ENCODE measurements around the gene CSGALNACT2. TPM values are rescaled to one million over a fixed set of nuclear protein-coding genes. Genes with fewer than 3 reads are reported as not detected.

Gene CSGALNACT2
- polyA plus RNA-seq, 1 of the 3 experiments (the other 2 are of a cell fraction): 11.5 TPM

GRCh38 chr10:43204943-43205671 lies 66.9 kb downstream of the CSGALNACT2 start (continued):
- no peak for TF ChIP-seq NRF1 (IDR thresholded peaks at IDR 0.05; ENCODE audit: low read depth, low read length)
- no peak for TF ChIP-seq RCOR1 (IDR thresholded peaks at IDR 0.05; ENCODE audit: low read length)

DNA sequence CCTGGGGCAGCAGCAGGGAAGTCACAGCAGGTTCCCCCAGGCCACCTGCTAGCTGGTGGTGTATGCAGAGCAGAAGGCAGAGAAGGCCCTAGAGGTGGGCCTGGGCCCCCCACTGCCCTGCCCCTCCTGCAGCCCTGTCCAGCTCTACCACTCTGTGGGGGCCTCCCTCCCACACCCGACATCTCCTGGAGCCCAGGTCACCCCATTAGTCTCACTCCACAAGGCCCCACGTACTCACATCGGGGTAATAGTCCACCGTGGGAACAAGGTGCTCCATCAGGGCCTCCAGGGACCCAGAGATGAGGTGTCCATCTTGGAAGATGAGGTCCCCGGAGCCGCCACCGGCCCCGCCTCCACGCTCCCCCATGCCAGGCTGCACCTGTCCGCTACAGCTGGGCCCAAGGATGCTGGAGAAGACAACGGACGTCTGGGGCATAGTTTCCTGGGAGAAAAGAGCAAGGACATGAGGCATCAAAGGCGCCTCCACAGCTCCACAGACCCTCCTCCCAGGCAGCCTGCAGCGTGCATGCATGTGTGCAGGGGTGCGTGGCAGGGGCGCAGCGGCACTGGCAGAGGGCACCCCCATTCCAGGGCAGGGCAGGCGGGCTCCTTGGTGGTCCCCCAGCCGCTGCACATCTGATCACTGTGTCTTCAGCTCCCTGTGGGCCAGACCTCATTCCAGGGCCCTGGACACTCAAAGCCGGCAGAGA lies 67.6 kb downstream of the CSGALNACT2 start:
- POLR2A ChIA-PET: no interaction called here
- Histone ChIP-seq H3K36me3 (replicated peaks in 1 of 2; ENCODE audit: control insufficient read depth in 1 of 2, insufficient read depth in 2 of 2, low read length in 1 of 2) (no peaks in the 10 kb centered on the region), H3K9me2 (no peaks in the 10 kb centered on the region), H3K9me3 (no peaks in the 10 kb centered on the region), H4K20me1 (ENCODE audit: insufficient read depth) (no peaks in the 10 kb centered on the region), H3K4me1 (ENCODE audit: control insufficient read depth in 1 of 2, insufficient read depth in 2 of 2, low read depth in 1 of 2, low read length in 1 of 2) (no peaks in the 10 kb centered on the region; a peak in 1 of 4 replicates), H2AFZ (ENCODE audit: low read depth) (no peak overlapping the region), H3K4me3 (ENCODE audit: low read depth in 2 of 2, low read length in 1 of 2) (no peak overlapping the region), H3K27ac (ENCODE audit: low read depth in 2 of 2, low read length in 1 of 2) (no peak overlapping the region), H3K27me3 (ENCODE audit: insufficient read depth) (no peaks in the 10 kb centered on the region), H3K79me2 (ENCODE audit: insufficient read depth) (no peaks in the 10 kb centered on the region), H3K9ac (no peak overlapping the region), H3F3A (replicated peaks; ENCODE audit: insufficient read depth) (no peaks in the 10 kb centered on the region), H3K4me2 (no peak overlapping the region)
- CTCF ChIA-PET: interaction anchor here (0.6 to 2.7 kb wide), 15 partner anchors 9 to 369 kb away, joined by 3 to 19 read pairs (median 5); no protein-coding TSS in a partner anchor
- peak; percentile 14 for DNase-seq
- WGBS (ENCODE audit: low lambda C conversion rate): 94% methylated on average over 5 of the region's 20 CpGs
- TF ChIP-seq RXRA (IDR thresholded peaks at IDR 0.05; ENCODE audit: borderline replicate concordance, low read depth) (no peak), RFX5 (IDR thresholded peaks at IDR 0.05; ENCODE audit: low read length) (no peak), ELF1 (IDR thresholded peaks at IDR 0.05) (no peak), RCOR1 (IDR thresholded peaks at IDR 0.05; ENCODE audit: low read length) (no peak), JUND (IDR thresholded peaks at IDR 0.05) (no peak), FOXM1 (IDR thresholded peaks at IDR 0.05; ENCODE audit: low read depth) (no peak), CHD2 (IDR thresholded peaks at IDR 0.05; ENCODE audit: low read length, partially characterized antibody) (no peak), REST (IDR thresholded peaks at IDR 0.05; ENCODE audit: low read depth, low read length) (no peak), EP300 (IDR thresholded peaks at IDR 0.05; ENCODE audit: borderline replicate concordance in 1 of 2, low read depth in 1 of 2, low read length in 1 of 2) (no peak), NFIC (IDR thresholded peaks at IDR 0.05; ENCODE audit: borderline replicate concordance) (no peak), EZH2phosphoT487 (IDR thresholded peaks at IDR 0.05; ENCODE audit: borderline replicate concordance, low read depth) (no peak), PBX3 (IDR thresholded peaks at IDR 0.05) (no peak), IRF3 (IDR thresholded peaks at IDR 0.05; ENCODE audit: low read depth, low read length) (no peak), YY1 (IDR thresholded peaks at IDR 0.05; ENCODE audit: low read depth) (no peak), FOXJ3 (CRISPR knock-in tag; IDR thresholded peaks at IDR 0.05) (no peak)
- TF ChIP-seq, protein P1, sequence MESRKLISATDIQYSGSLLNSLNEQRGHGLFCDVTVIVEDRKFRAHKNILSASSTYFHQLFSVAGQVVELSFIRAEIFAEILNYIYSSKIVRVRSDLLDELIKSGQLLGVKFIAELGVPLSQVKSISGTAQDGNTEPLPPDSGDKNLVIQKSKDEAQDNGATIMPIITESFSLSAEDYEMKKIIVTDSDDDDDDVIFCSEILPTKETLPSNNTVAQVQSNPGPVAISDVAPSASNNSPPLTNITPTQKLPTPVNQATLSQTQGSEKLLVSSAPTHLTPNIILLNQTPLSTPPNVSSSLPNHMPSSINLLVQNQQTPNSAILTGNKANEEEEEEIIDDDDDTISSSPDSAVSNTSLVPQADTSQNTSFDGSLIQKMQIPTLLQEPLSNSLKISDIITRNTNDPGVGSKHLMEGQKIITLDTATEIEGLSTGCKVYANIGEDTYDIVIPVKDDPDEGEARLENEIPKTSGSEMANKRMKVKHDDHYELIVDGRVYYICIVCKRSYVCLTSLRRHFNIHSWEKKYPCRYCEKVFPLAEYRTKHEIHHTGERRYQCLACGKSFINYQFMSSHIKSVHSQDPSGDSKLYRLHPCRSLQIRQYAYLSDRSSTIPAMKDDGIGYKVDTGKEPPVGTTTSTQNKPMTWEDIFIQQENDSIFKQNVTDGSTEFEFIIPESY (IDR thresholded peaks at IDR 0.05; ENCODE audit: borderline replicate concordance, low read depth): no peak
- TF ChIP-seq, protein P2, sequence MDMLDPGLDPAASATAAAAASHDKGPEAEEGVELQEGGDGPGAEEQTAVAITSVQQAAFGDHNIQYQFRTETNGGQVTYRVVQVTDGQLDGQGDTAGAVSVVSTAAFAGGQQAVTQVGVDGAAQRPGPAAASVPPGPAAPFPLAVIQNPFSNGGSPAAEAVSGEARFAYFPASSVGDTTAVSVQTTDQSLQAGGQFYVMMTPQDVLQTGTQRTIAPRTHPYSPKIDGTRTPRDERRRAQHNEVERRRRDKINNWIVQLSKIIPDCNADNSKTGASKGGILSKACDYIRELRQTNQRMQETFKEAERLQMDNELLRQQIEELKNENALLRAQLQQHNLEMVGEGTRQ (IDR thresholded peaks at IDR 0.05; ENCODE audit: borderline replicate concordance, low read depth, low read length): no peak
- TF ChIP-seq, protein P3, sequence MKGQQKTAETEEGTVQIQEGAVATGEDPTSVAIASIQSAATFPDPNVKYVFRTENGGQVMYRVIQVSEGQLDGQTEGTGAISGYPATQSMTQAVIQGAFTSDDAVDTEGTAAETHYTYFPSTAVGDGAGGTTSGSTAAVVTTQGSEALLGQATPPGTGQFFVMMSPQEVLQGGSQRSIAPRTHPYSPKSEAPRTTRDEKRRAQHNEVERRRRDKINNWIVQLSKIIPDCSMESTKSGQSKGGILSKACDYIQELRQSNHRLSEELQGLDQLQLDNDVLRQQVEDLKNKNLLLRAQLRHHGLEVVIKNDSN (IDR thresholded peaks at IDR 0.05; ENCODE audit: borderline replicate concordance, low read depth): no peak

Measured in SK-N-SH (cell line).